ENCODE measurements around the gene HAUS3. TPM values are rescaled to one million over a fixed set of nuclear protein-coding genes. Genes with fewer than 3 reads are reported as not detected.

HAUS3 gene
- total and polyA plus RNA-seq, 10 of the 15 experiments (the other 5 are each of a cell fraction or from before 2014, with no cell fraction given), result 4.2 to 23.9 (median 12.3) TPM

GRCh38 chr4:2250357-2251072 is 8.6 kb upstream of the HAUS3 start:
- BruUV-seq (replicated peaks), result no TSS peak
- ATAC-seq (no peak), DNase-seq (ENCODE audit: low read depth, low spot score) (no peak), FAIRE-seq (no peak)
- 92% methylated on average over 30 of the region's 30 CpGs for WGBS (ENCODE audit: insufficient coverage, insufficient replicate concordance, low lambda C conversion rate, missing lambda C conversion rate)
- H2AFZ ChIP-seq (ENCODE audit: control insufficient read depth, low read depth, low read length), result no peak overlapping the region
- H3K9ac ChIP-seq (ENCODE audit: control insufficient read depth, insufficient read depth, low read length), result no peak overlapping the region
- no peaks in the 10 kb centered on the region for H3K79me2 ChIP-seq (ENCODE audit: control insufficient read depth, insufficient read depth, low read length)
- H4K20me1 ChIP-seq (ENCODE audit: control insufficient read depth, insufficient read depth), result no peaks in the 10 kb centered on the region
- in situ Hi-C loops (cut with MboI) (no loop called here), intact Hi-C loops (cut with micrococcal nuclease; ENCODE audit: unreplicated experiment) (no loop called here)
- CTCF ChIA-PET, result no interaction called here
- H3K4me1 ChIP-seq (ENCODE audit: control insufficient read depth, insufficient read depth, low read length), result no peaks in the 10 kb centered on the region
- no peak overlapping the region for H3K27ac ChIP-seq (ENCODE audit: control insufficient read depth, insufficient read depth)
- no peaks in the 10 kb centered on the region for H3K9me3 ChIP-seq (replicated peaks; ENCODE audit: control insufficient read depth, insufficient read depth, low read length)
- POLR2A ChIA-PET, result no interaction called here
- TF ChIP-seq, protein P1, sequence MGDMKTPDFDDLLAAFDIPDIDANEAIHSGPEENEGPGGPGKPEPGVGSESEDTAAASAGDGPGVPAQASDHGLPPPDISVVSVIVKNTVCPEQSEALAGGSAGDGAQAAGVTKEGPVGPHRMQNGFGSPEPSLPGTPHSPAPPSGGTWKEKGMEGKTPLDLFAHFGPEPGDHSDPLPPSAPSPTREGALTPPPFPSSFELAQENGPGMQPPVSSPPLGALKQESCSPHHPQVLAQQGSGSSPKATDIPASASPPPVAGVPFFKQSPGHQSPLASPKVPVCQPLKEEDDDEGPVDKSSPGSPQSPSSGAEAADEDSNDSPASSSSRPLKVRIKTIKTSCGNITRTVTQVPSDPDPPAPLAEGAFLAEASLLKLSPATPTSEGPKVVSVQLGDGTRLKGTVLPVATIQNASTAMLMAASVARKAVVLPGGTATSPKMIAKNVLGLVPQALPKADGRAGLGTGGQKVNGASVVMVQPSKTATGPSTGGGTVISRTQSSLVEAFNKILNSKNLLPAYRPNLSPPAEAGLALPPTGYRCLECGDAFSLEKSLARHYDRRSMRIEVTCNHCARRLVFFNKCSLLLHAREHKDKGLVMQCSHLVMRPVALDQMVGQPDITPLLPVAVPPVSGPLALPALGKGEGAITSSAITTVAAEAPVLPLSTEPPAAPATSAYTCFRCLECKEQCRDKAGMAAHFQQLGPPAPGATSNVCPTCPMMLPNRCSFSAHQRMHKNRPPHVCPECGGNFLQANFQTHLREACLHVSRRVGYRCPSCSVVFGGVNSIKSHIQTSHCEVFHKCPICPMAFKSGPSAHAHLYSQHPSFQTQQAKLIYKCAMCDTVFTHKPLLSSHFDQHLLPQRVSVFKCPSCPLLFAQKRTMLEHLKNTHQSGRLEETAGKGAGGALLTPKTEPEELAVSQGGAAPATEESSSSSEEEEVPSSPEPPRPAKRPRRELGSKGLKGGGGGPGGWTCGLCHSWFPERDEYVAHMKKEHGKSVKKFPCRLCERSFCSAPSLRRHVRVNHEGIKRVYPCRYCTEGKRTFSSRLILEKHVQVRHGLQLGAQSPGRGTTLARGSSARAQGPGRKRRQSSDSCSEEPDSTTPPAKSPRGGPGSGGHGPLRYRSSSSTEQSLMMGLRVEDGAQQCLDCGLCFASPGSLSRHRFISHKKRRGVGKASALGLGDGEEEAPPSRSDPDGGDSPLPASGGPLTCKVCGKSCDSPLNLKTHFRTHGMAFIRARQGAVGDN (IDR thresholded peaks at IDR 0.05), result no peak
- TF ChIP-seq NFYB (IDR thresholded peaks at IDR 0.05; ENCODE audit: insufficient read depth, low read depth, low read length) (no peak), NFIC (IDR thresholded peaks at IDR 0.05; ENCODE audit: low read depth, low read length) (no peak), ZNF24 (IDR thresholded peaks at IDR 0.05) (no peak), SPI1 (IDR thresholded peaks at IDR 0.05; ENCODE audit: borderline replicate concordance, insufficient read depth, low read depth, low read length) (no peak), NR2F1 (conservative IDR thresholded peaks at IDR 0.05) (no peak), RCOR1 (conservative IDR thresholded peaks at IDR 0.05; ENCODE audit: low read depth, low read length) (no peak), ZBED1 (IDR thresholded peaks at IDR 0.05; ENCODE audit: borderline replicate concordance) (no peak), MEF2A (IDR thresholded peaks at IDR 0.05; ENCODE audit: insufficient read depth, low read depth, low read length) (no peak), ASH2L (IDR thresholded peaks at IDR 0.05; ENCODE audit: borderline replicate concordance, low read depth) (no peak), MLLT1 (IDR thresholded peaks at IDR 0.05) (no peak), FOS (IDR thresholded peaks at IDR 0.05; ENCODE audit: borderline replicate concordance, extremely low read depth, insufficient read length) (no peak), SMAD1 (IDR thresholded peaks at IDR 0.05; ENCODE audit: low read depth, partially characterized antibody) (no peak), IKZF1 (conservative IDR thresholded peaks at IDR 0.05) (no peak), RAD51 (IDR thresholded peaks at IDR 0.05) (no peak)
- H3K36me3 ChIP-seq (ENCODE audit: control insufficient read depth in 2 of 2, insufficient read depth in 2 of 2, low read length in 1 of 2), result peaks cover 0 to 4% of the 10 kb centered on the region in 2 experiments; a peak in 1 of 4 replicates
- SMC1A ChIA-PET (ENCODE audit: uncharacterized antibody, unreplicated experiment), result no interaction called here
- no peaks in the 10 kb centered on the region for H3K27me3 ChIP-seq (replicated peaks in 1 of 2; ENCODE audit: control insufficient read depth in 2 of 2, insufficient read depth in 2 of 2, low read length in 1 of 2)
- RAD21 ChIA-PET (ENCODE audit: unreplicated experiment), result interaction anchor here (1.7 kb wide), 1 partner anchor 12 kb away, joined by 4 read pairs; the partner anchor contains the start of gene MXD4
- no peak overlapping the region for H3K4me3 ChIP-seq
- H3K4me2 ChIP-seq (ENCODE audit: control insufficient read depth, insufficient read depth), result no peak overlapping the region

All from GM12878 (cell line).